Mucosa of rectum (tissue), 2 donors: ENCODE data around the gene CCR9.

Experiments used
- H3K27ac ChIP-seq, 2 donors: one replicate each; pipeline ENCODE4 v1.7.0; 2013; ENCODE audit warnings: inconsistent platforms in 2 of 2, low read depth in 2 of 2, low read length in 2 of 2
- H3K27me3 ChIP-seq, 2 donors: one replicate each; pipeline ENCODE4 v1.7.0; 2013; ENCODE audit warnings: low read length in 2 of 2; ENCODE audit not compliant: control insufficient read depth in 2 of 2, insufficient read depth in 2 of 2
- H3K36me3 ChIP-seq, 2 donors: one replicate each; pipeline ENCODE4 v1.7.0; 2013; ENCODE audit warnings: low read length in 2 of 2; ENCODE audit not compliant: control insufficient read depth in 2 of 2, insufficient read depth in 2 of 2
- H3K4me1 ChIP-seq, 2 donors: one replicate each; pipeline ENCODE4 v1.7.0; 2013; ENCODE audit warnings: low read length in 2 of 2, mild to moderate bottlenecking in 1 of 2; ENCODE audit not compliant: control insufficient read depth in 2 of 2, insufficient read depth in 2 of 2
- H3K4me3 ChIP-seq, 2 donors: one replicate each; pipeline ENCODE4 v1.7.0; 2013; ENCODE audit warnings: low read length in 2 of 2
- H3K9ac ChIP-seq, 2 donors: one replicate each; pipeline ENCODE4 v1.7.0; 2013; ENCODE audit warnings: low read length in 2 of 2, low read depth in 1 of 2, mild to moderate bottlenecking in 1 of 2
- H3K9me3 ChIP-seq, 2 donors: one replicate each; pipeline ENCODE4 v1.7.0; 2013; ENCODE audit warnings: low read length in 2 of 2; ENCODE audit not compliant: control insufficient read depth in 2 of 2
- donor health status: healthy.
- donor health status: Normal muscosa, but diverticular disease.

The CCR9 gene

GRCh38 chr3:45933591-45933990 is 47.2 kb downstream of the CCR9 start:
- no peaks in the 10 kb centered on the region for H3K27me3 ChIP-seq
- peaks cover 43 to 69% of the 10 kb centered on the region in 2 donors for H3K36me3 ChIP-seq
- H3K9ac ChIP-seq, result no peak overlapping the region
- no peak overlapping the region for H3K27ac ChIP-seq
- no peak overlapping the region for H3K4me3 ChIP-seq
- no peaks in the 10 kb centered on the region for H3K4me1 ChIP-seq
- no peaks in the 10 kb centered on the region for H3K9me3 ChIP-seq

DNA sequence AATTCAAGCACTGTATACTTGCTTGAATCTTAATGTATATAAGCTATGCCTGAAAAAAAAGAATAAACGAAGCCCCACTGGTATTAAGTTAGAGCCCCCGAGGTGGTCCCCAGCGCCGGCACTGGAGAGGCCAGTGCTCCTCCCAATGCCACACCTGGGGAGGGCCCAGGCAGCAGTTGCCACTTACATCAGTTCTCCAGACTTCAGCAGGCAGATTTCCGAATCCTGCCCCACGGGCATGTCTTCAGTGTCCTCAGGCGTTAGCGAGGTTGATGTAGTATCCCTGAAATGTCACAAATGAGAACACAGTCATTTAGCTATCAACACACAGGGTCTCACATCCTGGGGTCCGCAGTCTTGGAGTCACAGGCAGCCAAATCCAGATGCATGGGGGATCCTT is 49.9 kb downstream of the CCR9 start:
- Histone ChIP-seq H3K27me3 (no peaks in the 10 kb centered on the region), H3K4me1 (peaks cover 3 to 4% of the 10 kb centered on the region in 2 donors), H3K9ac (no peak overlapping the region), H3K27ac (no peak overlapping the region), H3K4me3 (no peak overlapping the region), H3K36me3 (peaks cover 27 to 48% of the 10 kb centered on the region in 2 donors), H3K9me3 (no peaks in the 10 kb centered on the region)

- Histone ChIP-seq H3K4me1 (peaks cover 3 to 6% of the 10 kb centered on the region in 2 donors), H3K9ac (no peak overlapping the region), H3K9me3 (no peaks in the 10 kb centered on the region), H3K27ac (no peak overlapping the region), H3K4me3 (no peak overlapping the region), H3K36me3 (peaks cover 17 to 36% of the 10 kb centered on the region in 2 donors), H3K27me3 (no peaks in the 10 kb centered on the region)
Measured at GRCh38 chr3:45937206-45938042, 51.1 kb downstream of the CCR9 start.

DNA sequence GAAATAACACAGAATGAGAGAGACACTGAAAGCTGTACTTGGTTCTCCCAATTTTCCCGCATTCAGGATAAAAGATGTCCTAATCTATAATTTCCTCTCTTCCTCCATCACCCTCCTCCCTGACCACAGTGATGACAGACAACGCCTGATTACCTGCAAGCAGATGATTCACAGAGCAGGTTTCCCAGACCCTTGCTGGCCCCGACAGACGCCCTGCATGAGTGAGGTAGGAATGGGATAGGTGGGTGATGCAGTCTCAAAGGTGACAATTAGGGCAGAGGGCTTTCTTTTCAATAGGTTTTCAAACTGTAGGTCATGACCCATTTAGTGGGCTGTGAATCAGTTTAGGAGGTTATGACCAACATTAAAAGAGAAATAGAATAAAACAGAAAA is 51.7 kb downstream of the CCR9 start:
- peaks cover 16 to 33% of the 10 kb centered on the region in 2 donors for H3K36me3 ChIP-seq

GRCh38 chr3:45938864-45939263 is 52.5 kb downstream of the CCR9 start:
- no peak overlapping the region for H3K27ac ChIP-seq
- no peaks in the 10 kb centered on the region for H3K27me3 ChIP-seq
- no peak overlapping the region for H3K4me3 ChIP-seq
- H3K9ac ChIP-seq, result no peak overlapping the region
- H3K4me1 ChIP-seq, result peaks cover 6% of the 10 kb centered on the region in 2 donors
- H3K36me3 ChIP-seq, result peaks cover 16 to 32% of the 10 kb centered on the region in 2 donors
- no peaks in the 10 kb centered on the region for H3K9me3 ChIP-seq

More for the DNA sequence above, 51.7 kb downstream of the CCR9 start:
- H3K27ac ChIP-seq, result no peak overlapping the region
- H3K9ac ChIP-seq, result no peak overlapping the region
- no peaks in the 10 kb centered on the region for H3K9me3 ChIP-seq
- no peak overlapping the region for H3K4me3 ChIP-seq
- H3K27me3 ChIP-seq, result no peaks in the 10 kb centered on the region
- H3K4me1 ChIP-seq, result peaks cover 6% of the 10 kb centered on the region in 2 donors

DNA sequence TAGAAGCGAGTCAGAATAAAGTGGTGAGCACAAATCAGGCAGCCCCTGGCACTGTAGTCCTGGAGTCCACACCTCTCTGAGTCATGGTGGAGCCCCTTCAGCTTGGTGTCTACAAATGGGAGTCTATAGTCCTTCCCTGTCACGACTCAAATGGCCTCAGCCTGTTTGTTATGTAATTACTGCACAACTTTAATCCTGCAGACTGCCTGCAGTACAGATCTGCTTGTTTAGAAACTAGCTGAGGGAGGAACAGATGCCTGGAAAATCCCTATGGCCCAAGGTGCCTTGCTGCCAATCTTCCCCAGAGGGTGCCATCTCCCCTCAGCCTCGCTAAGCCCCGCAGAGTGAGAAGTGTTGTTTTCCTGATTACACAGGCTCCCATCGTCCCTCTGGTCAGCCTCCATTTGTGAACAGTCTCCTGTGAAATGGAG is 53.0 kb downstream of the CCR9 start:
- Histone ChIP-seq H3K36me3 (peaks cover 16 to 27% of the 10 kb centered on the region in 2 donors), H3K27ac (no peak overlapping the region), H3K9ac (no peak overlapping the region)

GRCh38 chr3:45940004-45940780 is 53.8 kb downstream of the CCR9 start:
- Histone ChIP-seq H3K9me3 (no peaks in the 10 kb centered on the region), H3K27me3 (no peaks in the 10 kb centered on the region), H3K4me1 (peaks cover 6% of the 10 kb centered on the region in 2 donors), H3K27ac (no peak overlapping the region), H3K9ac (no peak overlapping the region), H3K36me3 (peaks cover 10 to 19% of the 10 kb centered on the region in 2 donors), H3K4me3 (no peak overlapping the region)

More for the DNA sequence above, 53.0 kb downstream of the CCR9 start:
- Histone ChIP-seq H3K4me3 (no peak overlapping the region), H3K4me1 (peaks cover 6% of the 10 kb centered on the region in 2 donors), H3K9me3 (no peaks in the 10 kb centered on the region), H3K27me3 (no peaks in the 10 kb centered on the region)

- Histone ChIP-seq H3K36me3 (peaks cover 4 to 17% of the 10 kb centered on the region in 2 donors), H3K9ac (no peak overlapping the region), H3K27me3 (no peaks in the 10 kb centered on the region), H3K27ac (no peak overlapping the region), H3K4me3 (no peak overlapping the region), H3K9me3 (no peaks in the 10 kb centered on the region), H3K4me1 (peaks cover 6% of the 10 kb centered on the region in 2 donors)
Measured at GRCh38 chr3:45940781-45941365, 54.5 kb downstream of the CCR9 start.

DNA sequence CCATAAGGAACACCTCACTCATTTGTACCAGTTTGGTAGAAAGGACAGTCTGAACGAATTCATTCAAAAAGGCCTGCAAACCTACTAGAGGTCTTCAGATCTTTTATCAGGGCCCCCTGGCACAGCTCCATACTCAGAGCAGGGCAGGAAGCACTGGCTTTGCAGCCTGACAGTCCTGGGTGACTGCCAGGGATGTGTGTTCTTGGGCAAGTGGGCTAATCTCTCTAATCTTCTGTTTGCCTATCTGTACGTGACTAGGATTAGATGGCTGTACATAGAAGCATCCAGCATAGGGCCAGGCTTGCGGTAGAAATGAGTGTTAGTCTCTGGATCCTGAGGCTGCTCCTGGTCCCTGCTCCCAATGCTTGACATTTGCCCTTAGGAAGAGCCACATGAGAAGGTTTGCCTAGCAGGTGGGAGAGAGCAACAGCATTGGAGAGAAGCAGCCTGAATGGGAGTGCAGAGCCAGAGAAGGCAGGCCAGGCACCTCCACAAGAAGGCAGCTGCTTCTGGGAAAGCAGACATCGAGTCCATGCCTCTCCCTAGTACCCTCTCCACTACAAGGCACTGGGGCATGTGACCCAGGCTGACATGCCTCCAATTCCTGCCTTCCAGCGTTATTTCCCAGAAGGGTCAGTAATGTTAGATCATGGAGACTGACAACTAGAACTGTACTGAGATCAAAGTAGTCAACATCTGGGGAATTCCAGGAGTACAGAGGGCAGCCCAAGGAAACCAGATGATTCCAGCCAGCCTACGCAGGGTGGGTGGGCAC is 55.9 kb downstream of the CCR9 start:
- H3K27ac ChIP-seq, result peak overlapping the region in 1 of 2 donors; percentile 6
- H3K4me1 ChIP-seq, result peaks cover 6% of the 10 kb centered on the region in 2 donors
- H3K36me3 ChIP-seq, result peaks cover 11 to 21% of the 10 kb centered on the region in 2 donors
- no peak overlapping the region for H3K9ac ChIP-seq
- H3K27me3 ChIP-seq, result no peaks in the 10 kb centered on the region
- H3K4me3 ChIP-seq, result no peak overlapping the region
- no peaks in the 10 kb centered on the region for H3K9me3 ChIP-seq
